Peyer's patch (tissue), 4 donors: ENCODE results near the gene MOCS2. TPM values are rescaled to one million over a fixed set of nuclear protein-coding genes. Genes with fewer than 3 reads are reported as not detected.

ENCODE experiments used
- DNase-seq, 3 donors: peaks; one replicate each; pipeline ENCODE4 v3.0.0-alpha.2; 2017 to 2019
- H3K27ac ChIP-seq, 4 donors: fragments of 200-600 bp; sonication (generic); one replicate each; pipeline ENCODE4 v1.5.1; 2016 to 2019
- H3K27me3 ChIP-seq, 2 donors: fragments of 200-600 bp; sonication (generic); one replicate each; pipeline ENCODE4 v1.5.1; 2019
- H3K36me3 ChIP-seq, 3 donors: fragments of 200-600 bp; sonication (generic); one replicate each; pipeline ENCODE4 v1.5.1; 2016 to 2019
- H3K4me1 ChIP-seq, 4 donors: fragments of 200-600 bp; sonication (generic); one replicate each; pipeline ENCODE4 v1.5.1; 2016 to 2019
- H3K4me3 ChIP-seq, 4 donors: fragments of 200-600 bp; sonication (generic); 1 replicate in 3 of 4; 2 replicates in 1 of 4; pipeline ENCODE4 v1.5.1; 2016 to 2019; ENCODE audit warnings: mild to moderate bottlenecking in 1 of 4
- H3K9me3 ChIP-seq, 4 donors: fragments of 200-600 bp; sonication (generic); one replicate each; pipeline ENCODE4 v1.5.1; 2016 to 2019; ENCODE audit warnings: mild to moderate bottlenecking in 1 of 4
- POLR2A ChIP-seq, 2 donors: fragments of 450-650 bp; IDR thresholded peaks; one replicate each; pipeline ENCODE4 v1.5.1; 2017; ENCODE audit warnings: antibody characterized with exemption in 2 of 2, mild to moderate bottlenecking in 2 of 2, moderate library complexity in 2 of 2
- total RNA-seq, 4 donors: library from RNA; depleted of rRNA; stranded (reverse); fragments of >200 nt; gene quantifications; one replicate each; pipeline ENCODE4 v1.1.0, GENCODE V29; 2016
- TF ChIP-seq, protein P1 (sequence below), 6 experiments: fragments of 450-650 bp in 4 of 6; fragments of 200-600 bp in 2 of 6; sonication (generic) in 1 of 6; IDR thresholded peaks; one replicate each; pipeline ENCODE4 v1.5.1; 2017 to 2019; ENCODE audit warnings: antibody characterized with exemption in 6 of 6, mild to moderate bottlenecking in 3 of 6, moderate library complexity in 1 of 6

The MOCS2 gene
- total RNA-seq, 4 donors from 2014 or later = 24.5 to 38.4 (median 31.3) TPM

- no peaks in the 10 kb centered on the region for H3K27me3 ChIP-seq
- no peak overlapping the region for H3K4me3 ChIP-seq
- H3K36me3 ChIP-seq = peaks cover 0 to 32% (median 0%) of the 10 kb centered on the region in 3 donors
- DNase-seq = no peak
- H3K27ac ChIP-seq = no peak overlapping the region
- no peaks in the 10 kb centered on the region for H3K9me3 ChIP-seq
- H3K4me1 ChIP-seq = no peaks in the 10 kb centered on the region
- TF ChIP-seq, protein P1, sequence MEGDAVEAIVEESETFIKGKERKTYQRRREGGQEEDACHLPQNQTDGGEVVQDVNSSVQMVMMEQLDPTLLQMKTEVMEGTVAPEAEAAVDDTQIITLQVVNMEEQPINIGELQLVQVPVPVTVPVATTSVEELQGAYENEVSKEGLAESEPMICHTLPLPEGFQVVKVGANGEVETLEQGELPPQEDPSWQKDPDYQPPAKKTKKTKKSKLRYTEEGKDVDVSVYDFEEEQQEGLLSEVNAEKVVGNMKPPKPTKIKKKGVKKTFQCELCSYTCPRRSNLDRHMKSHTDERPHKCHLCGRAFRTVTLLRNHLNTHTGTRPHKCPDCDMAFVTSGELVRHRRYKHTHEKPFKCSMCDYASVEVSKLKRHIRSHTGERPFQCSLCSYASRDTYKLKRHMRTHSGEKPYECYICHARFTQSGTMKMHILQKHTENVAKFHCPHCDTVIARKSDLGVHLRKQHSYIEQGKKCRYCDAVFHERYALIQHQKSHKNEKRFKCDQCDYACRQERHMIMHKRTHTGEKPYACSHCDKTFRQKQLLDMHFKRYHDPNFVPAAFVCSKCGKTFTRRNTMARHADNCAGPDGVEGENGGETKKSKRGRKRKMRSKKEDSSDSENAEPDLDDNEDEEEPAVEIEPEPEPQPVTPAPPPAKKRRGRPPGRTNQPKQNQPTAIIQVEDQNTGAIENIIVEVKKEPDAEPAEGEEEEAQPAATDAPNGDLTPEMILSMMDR (IDR thresholded peaks at IDR 0.05) = no peak
- TF ChIP-seq POLR2A (IDR thresholded peaks at IDR 0.05) = no peak
These were observed 21.9 kb downstream of the MOCS2 start for GRCh38 chr5:53087621-53088121.

- peaks cover 0 to 32% (median 0%) of the 10 kb centered on the region in 3 donors for H3K36me3 ChIP-seq
These were observed 22.4 kb downstream of the MOCS2 start for GRCh38 chr5:53087171-53087570.

DNA sequence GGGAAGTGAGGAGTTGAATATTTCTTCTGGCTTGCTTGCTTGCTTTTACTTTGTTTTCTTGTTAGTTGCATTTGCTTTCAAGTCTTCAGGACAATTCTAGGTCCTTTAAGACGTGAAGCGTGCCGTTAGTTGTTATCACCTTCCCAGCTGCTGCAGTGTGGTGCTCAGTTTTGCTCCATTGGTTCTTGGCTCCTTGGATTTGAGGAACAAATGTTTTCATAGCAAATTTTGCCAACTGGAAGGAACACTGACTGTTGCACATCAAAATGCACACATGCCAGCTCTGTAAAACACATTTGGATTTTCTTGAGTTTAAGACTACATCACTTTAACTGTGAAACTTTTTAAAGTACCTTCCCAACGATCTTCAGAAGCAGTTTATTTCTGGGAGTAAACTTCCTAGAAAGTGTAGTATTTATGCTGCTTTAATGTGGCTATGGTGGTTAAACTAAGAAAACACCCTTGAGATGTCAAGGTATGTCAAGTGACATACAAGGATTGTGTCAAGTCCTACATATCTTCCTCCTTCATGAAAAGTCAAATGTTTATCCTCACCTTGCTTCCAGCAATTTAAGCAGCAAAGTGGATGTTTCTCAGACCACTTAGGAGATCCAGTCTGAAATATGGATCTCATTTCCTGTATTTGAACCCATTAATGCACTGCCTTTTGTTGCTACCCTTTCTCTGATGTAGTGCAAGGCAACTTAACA is 24.9 kb downstream of the MOCS2 start:
- no peak for TF ChIP-seq POLR2A (IDR thresholded peaks at IDR 0.05)
- TF ChIP-seq, protein P1 (IDR thresholded peaks at IDR 0.05) = no peak
- no peak overlapping the region for H3K4me3 ChIP-seq
- DNase-seq = no peak
- H3K27me3 ChIP-seq = no peaks in the 10 kb centered on the region
- H3K27ac ChIP-seq = no peak overlapping the region
- H3K4me1 ChIP-seq = no peaks in the 10 kb centered on the region
- peaks cover 0 to 40% (median 0%) of the 10 kb centered on the region in 3 donors for H3K36me3 ChIP-seq
- no peaks in the 10 kb centered on the region for H3K9me3 ChIP-seq

More at GRCh38 chr5:53087171-53087570, 22.4 kb downstream of the MOCS2 start:
- Histone ChIP-seq H3K9me3 (no peaks in the 10 kb centered on the region), H3K27me3 (no peaks in the 10 kb centered on the region), H3K27ac (no peak overlapping the region), H3K4me3 (no peak overlapping the region), H3K4me1 (no peaks in the 10 kb centered on the region)
- TF ChIP-seq, protein P1 (IDR thresholded peaks at IDR 0.05) = no peak
- TF ChIP-seq POLR2A (IDR thresholded peaks at IDR 0.05) = no peak
- DNase-seq = no peak

GRCh38 chr5:53083927-53084326 is 25.6 kb downstream of the MOCS2 start:
- no peak for DNase-seq

GRCh38 chr5:53080271-53080670 is 29.3 kb downstream of the MOCS2 start:
- Histone ChIP-seq H3K27me3 (no peaks in the 10 kb centered on the region), H3K27ac (no peak overlapping the region), H3K4me1 (no peaks in the 10 kb centered on the region), H3K4me3 (no peak overlapping the region), H3K36me3 (peaks cover 0 to 57% (median 0%) of the 10 kb centered on the region in 3 donors), H3K9me3 (no peaks in the 10 kb centered on the region)
- TF ChIP-seq, protein P1 (IDR thresholded peaks at IDR 0.05) = no peak
- TF ChIP-seq POLR2A (IDR thresholded peaks at IDR 0.05) = no peak
- no peak for DNase-seq

More at GRCh38 chr5:53083927-53084326, 25.6 kb downstream of the MOCS2 start:
- Histone ChIP-seq H3K9me3 (no peaks in the 10 kb centered on the region), H3K4me1 (no peaks in the 10 kb centered on the region), H3K36me3 (peaks cover 0 to 42% (median 0%) of the 10 kb centered on the region in 3 donors), H3K4me3 (no peak overlapping the region), H3K27ac (no peak overlapping the region), H3K27me3 (no peaks in the 10 kb centered on the region)
- TF ChIP-seq, protein P1 (IDR thresholded peaks at IDR 0.05) = no peak
- no peak for TF ChIP-seq POLR2A (IDR thresholded peaks at IDR 0.05)
